K562 (cell line): ENCODE measurements around the gene CDKL4. TPM values are rescaled to one million over a fixed set of nuclear protein-coding genes. Genes with fewer than 3 reads are reported as not detected.

Experiments
- ATAC-seq: fragments of 200-7000 bp; cut with Tn5 transposase; 3 replicates; pipeline ENCODE4 v1.9.1; 2020; ENCODE audit warnings: moderate library complexity
- BruUV-seq: library from RNA; stranded (reverse); fragments of 400-500 nt; replicated peaks from 2 replicates; lab custom pipeline; 2021; lab: Mats Ljungman, UMichigan
- CTCF ChIA-PET: fragments of 300-600 bp; formaldehyde crosslinking; extraction: SDS; loops from one replicate; lab custom pipeline; 2021; ENCODE audit warnings: low intra/inter-chr PET ratio; lab: Yijun Ruan, JAX
- POLR2A ChIA-PET: fragments of 300-600, 350-650 bp; sonication (Branson Sonifier 250); formaldehyde crosslinking; extraction: SDS; loops from one replicate; lab custom pipeline; 2021; ENCODE audit warnings: antibody characterized with exemption, inconsistent platforms; lab: Yijun Ruan, JAX
- DNase-seq, 4 experiments: peaks; one replicate each; pipeline versions ENCODE4 v3.0.0 to v3.0.0-alpha.2; 2011 to 2018; ENCODE audit warnings: low spot score in 3 of 4, mixed read lengths in 3 of 4; ENCODE audit errors: extremely low read depth in 1 of 4
- FAIRE-seq: peaks from 2 replicates; lab custom pipeline; 2011; peaks lifted over from hg19 to GRCh38; lab: Jason Lieb, UNC
- H2AFZ ChIP-seq: 2 replicates; pipeline ENCODE4 v1.6.0; 2011; ENCODE audit warnings: low read depth, low read length, control low read depth, inconsistent platforms
- H3K27ac ChIP-seq: fragments of 200-600 bp; 3 replicates; pipeline ENCODE4 v1.8.0; 2011; ENCODE audit warnings: low read depth, mild to moderate bottlenecking, control low read depth, inconsistent platforms, low read length, moderate library complexity, mixed read lengths; ENCODE audit errors: extremely low read depth
- H3K27me3 ChIP-seq, 2 experiments: fragments of 300-600 bp in 1 of 2; 2 replicates in 1 of 2; 3 replicates in 1 of 2; pipeline versions ENCODE4 v1.6.0 to v1.8.0; 2011; ENCODE audit warnings: inconsistent platforms in 2 of 2, low read length in 2 of 2, mild to moderate bottlenecking in 1 of 2, mixed read lengths in 1 of 2, moderate library complexity in 1 of 2; ENCODE audit not compliant: control insufficient read depth in 2 of 2, insufficient read depth in 2 of 2
- H3K36me3 ChIP-seq: fragments of 300-600 bp; 3 replicates; pipeline ENCODE4 v1.8.0; 2011; ENCODE audit warnings: mild to moderate bottlenecking, low read length, inconsistent platforms; ENCODE audit not compliant: control insufficient read depth, insufficient read depth
- H3K4me1 ChIP-seq, 2 experiments: fragments of 200-600 bp in 1 of 2; replicated peaks in 1 of 2; 2 replicates in 1 of 2; 3 replicates in 1 of 2; pipeline versions ENCODE4 v1.5.1 to v1.8.0; 2011; ENCODE audit warnings: inconsistent platforms in 2 of 2, low read length in 2 of 2, mild to moderate bottlenecking in 1 of 2, mixed read lengths in 1 of 2, moderate library complexity in 1 of 2; ENCODE audit not compliant: control insufficient read depth in 2 of 2, insufficient read depth in 2 of 2
- H3K4me2 ChIP-seq: 2 replicates; pipeline ENCODE4 v1.6.1; 2011; ENCODE audit warnings: low read length, control low read depth, inconsistent platforms, mixed read lengths; ENCODE audit not compliant: insufficient read depth
- H3K4me3 ChIP-seq: fragments of 200-600 bp; sonication (generic), shearing (Covaris generic); 2 replicates; pipeline ENCODE4 v1.5.1; 2016; ENCODE audit warnings: control low read depth, inconsistent platforms
- H3K79me2 ChIP-seq: fragments of 200-600 bp; 3 replicates; pipeline ENCODE4 v1.8.0; 2011; ENCODE audit warnings: low read length, inconsistent platforms; ENCODE audit not compliant: control insufficient read depth, insufficient read depth
- H3K9ac ChIP-seq, 2 experiments: 2 replicates each; pipeline versions ENCODE4 v1.6.0 to v1.6.1; 2011; ENCODE audit warnings: low read depth in 2 of 2, low read length in 2 of 2, control low read depth in 1 of 2, inconsistent platforms in 1 of 2, mild to moderate bottlenecking in 1 of 2, mixed read lengths in 1 of 2; ENCODE audit not compliant: insufficient read depth in 1 of 2
- H3K9me1 ChIP-seq: one replicate; pipeline ENCODE4 v1.6.0; 2011; ENCODE audit warnings: inconsistent platforms, mild to moderate bottlenecking, low read length, moderate library complexity; ENCODE audit not compliant: control insufficient read depth, insufficient read depth
- H3K9me3 ChIP-seq: replicated peaks from 2 replicates; pipeline ENCODE4 v1.5.1; 2011; ENCODE audit warnings: low read depth, low read length, inconsistent platforms; ENCODE audit not compliant: control insufficient read depth, insufficient read depth
- H4K20me1 ChIP-seq: replicated peaks from 2 replicates; pipeline ENCODE4 v1.6.1; 2011; ENCODE audit warnings: low read length, inconsistent platforms, mixed read lengths; ENCODE audit not compliant: control insufficient read depth, insufficient read depth
- C11orf30 ChIP-seq: fragments of 450-650 bp; IDR thresholded peaks from 2 replicates; pipeline ENCODE4 v1.6.1; 2016; ENCODE audit warnings: low read depth, mild to moderate bottlenecking
- DEAF1 ChIP-seq: fragments of 450-650 bp; formaldehyde crosslinking; IDR thresholded peaks from 2 replicates; pipeline ENCODE4 v1.4.0; 2020; ENCODE audit warnings: mild to moderate bottlenecking, moderate library complexity
- ESRRA ChIP-seq: fragments of 450-650 bp; IDR thresholded peaks from 2 replicates; pipeline ENCODE4 v1.6.1; 2014; ENCODE audit warnings: low read depth, mild to moderate bottlenecking, moderate library complexity, borderline replicate concordance
- FOXP4 ChIP-seq: sonication (generic); formaldehyde crosslinking; IDR thresholded peaks from 2 replicates; pipeline ENCODE4 v1.8.0; 2022; ENCODE audit warnings: mild to moderate bottlenecking, missing genetic modification reagents, borderline replicate concordance
- IFI16 ChIP-seq: fragments of 250-450 bp; sonication (Bioruptor Pico); IDR thresholded peaks from 2 replicates; pipeline ENCODE4 v2.1.2; 2022; ENCODE audit warnings: mild to moderate bottlenecking, inconsistent platforms
- MCM5 ChIP-seq: fragments of 450-650 bp; IDR thresholded peaks from 2 replicates; pipeline ENCODE4 v1.6.1; 2016; ENCODE audit warnings: low read depth
- MIER1 ChIP-seq: fragments of 450-650 bp; IDR thresholded peaks from 2 replicates; pipeline ENCODE4 v1.6.1; 2016; ENCODE audit warnings: antibody characterized with exemption, mild to moderate bottlenecking, low read depth
- MITF ChIP-seq: IDR thresholded peaks from 2 replicates; pipeline ENCODE4 v1.6.1; 2014; ENCODE audit warnings: antibody characterized with exemption
- MLLT1 ChIP-seq, 2 experiments: fragments of 450-650 bp; IDR thresholded peaks; 2 replicates each; pipeline ENCODE4 v1.6.1; 2016
- NELFE ChIP-seq: IDR thresholded peaks from 2 replicates; pipeline ENCODE4 v1.6.1; 2011; ENCODE audit warnings: mild to moderate bottlenecking; ENCODE audit not compliant: insufficient read depth, insufficient read length
- PURB ChIP-seq: sonication (generic); formaldehyde crosslinking; IDR thresholded peaks from 2 replicates; pipeline ENCODE4 v1.9.0; 2021; ENCODE audit warnings: low read depth, mild to moderate bottlenecking, missing genetic modification reagents
- RAD21 ChIP-seq, 2 experiments: fragments of 250-450 bp in 1 of 2; fragments of 450-650 bp in 1 of 2; sonication (Bioruptor Pico) in 1 of 2; formaldehyde crosslinking in 1 of 2; IDR thresholded peaks in 1 of 2; conservative IDR thresholded peaks in 1 of 2; 2 replicates each; pipeline versions ENCODE4 v1.4.0 to v1.8.0; 2020 to 2022; ENCODE audit warnings: mild to moderate bottlenecking in 2 of 2, moderate library complexity in 1 of 2
- SRSF9 ChIP-seq: fragments of 200-400 bp; formaldehyde crosslinking; IDR thresholded peaks from 2 replicates; pipeline ENCODE4 v1.6.1; 2017; ENCODE audit warnings: low read depth, low read length, borderline replicate concordance
- TCF15 ChIP-seq: fragments of 250-450 bp; sonication (Bioruptor Pico); IDR thresholded peaks from 2 replicates; pipeline ENCODE4 v1.8.0; 2022; ENCODE audit warnings: moderate library complexity, mild to moderate bottlenecking, inconsistent platforms
- ZNF282 ChIP-seq: sonication (generic); formaldehyde crosslinking; IDR thresholded peaks from 2 replicates; pipeline ENCODE4 v1.8.1; 2023; ENCODE audit warnings: missing genetic modification reagents
- ZNF311 ChIP-seq: fragments of 250-450 bp; sonication (Bioruptor Pico); IDR thresholded peaks from 2 replicates; pipeline ENCODE4 v1.4.0; 2020; ENCODE audit warnings: mild to moderate bottlenecking, moderate library complexity
- WGBS: fragments of 100-300 bp; shearing (Covaris generic); methylation state at CpG from one replicate; pipeline ENCODE4 v1.1.6; 2016; ENCODE audit warnings: low coverage, mixed read lengths; ENCODE audit not compliant: insufficient coverage; ENCODE audit errors: missing lambda C conversion rate; 5-methylcytosine and 5-hydroxymethylcytosine counted together
- in situ Hi-C: fragments of 300-500 bp; cut with MboI; formaldehyde crosslinking; loops from 4 replicates; pipeline ENCODE4 v1.15.0; 2018; ENCODE audit warnings: inconsistent platforms, mixed read lengths
- intact Hi-C: fragments of 100-400 bp; cut with micrococcal nuclease; formaldehyde crosslinking; loops from 2 replicates; pipeline ENCODE4 v1.14.2; 2022
- polyA plus RNA-seq, 8 experiments: library from polyadenylated mRNA; depleted of rRNA in 4 of 8; stranded (reverse) in 5 of 8; unstranded in 3 of 8; fragments of >200 nt; fragmentation: Nextera tagmentation in 2 of 8; fragmentation: Illumina TruSeq in 1 of 8; extraction: Ambion mirVana in 2 of 8; extraction: Trizol in 1 of 8; gene quantifications; 2 replicates each; pipeline versions ENCODE4 v1.2.1 to v1.2.3, GENCODE V29; 2011 to 2014; ENCODE audit warnings: inconsistent platforms in 1 of 8, missing spikeins in 1 of 8
- total RNA-seq, 7 experiments: library from RNA; depleted of rRNA in 6 of 7; stranded (reverse); fragments of >200 nt in 6 of 7; fragmentation: Illumina TruSeq in 2 of 7; extraction: Trizol in 2 of 7; gene quantifications; 2 replicates each; pipeline versions ENCODE4 v1.2.1 to v1.2.3, GENCODE V29; 2011 to 2021; ENCODE audit warnings: low replicate concordance in 1 of 7

Gene CDKL4
- total and polyA plus RNA-seq, 9 of the 15 experiments (the other 6 are each of a cell fraction or from before 2014, with no cell fraction given): not detected

GRCh38 chr2:39181297-39181696, 62.5 kb downstream of the CDKL4 start:
- FAIRE-seq (no peak), DNase-seq (no peak), ATAC-seq (no peak)
- H3K79me2 ChIP-seq: no peaks in the 10 kb centered on the region
- no peak overlapping the region for H2AFZ ChIP-seq
- no peaks in the 10 kb centered on the region for H3K4me1 ChIP-seq
- H3K27ac ChIP-seq: no peak overlapping the region
- intact Hi-C loops (no loop called here), in situ Hi-C loops (no loop called here)
- BruUV-seq: no TSS peak
- H3K4me3 ChIP-seq: no peak overlapping the region
- H3K9ac ChIP-seq: no peak overlapping the region
- CTCF ChIA-PET: no interaction called here
- H3K4me2 ChIP-seq: no peak overlapping the region
- H3K9me1 ChIP-seq: no peaks in the 10 kb centered on the region
- H3K36me3 ChIP-seq: no peaks in the 10 kb centered on the region
- 89% methylated on average over 2 of the region's 2 CpGs for WGBS
- POLR2A ChIA-PET: no interaction called here
- no peaks in the 10 kb centered on the region for H4K20me1 ChIP-seq
- no peaks in the 10 kb centered on the region for H3K9me3 ChIP-seq
- H3K27me3 ChIP-seq: no peaks in the 10 kb centered on the region
- TF ChIP-seq PURB (CRISPR knock-in tag) (no peak), DEAF1 (CRISPR knock-in tag) (no peak), MLLT1 (IDR thresholded peaks at IDR 0.05) (no peak), FOXP4 (CRISPR knock-in tag) (no peak), RAD21 (CRISPR knock-in tag; conservative IDR thresholded peaks at IDR 0.05 in 1 of 2, IDR thresholded peaks at IDR 0.05 in 1 of 2) (no peak), MITF (no peak), IFI16 (CRISPR knock-in tag) (no peak), MIER1 (no peak), NELFE (no peak), ESRRA (no peak), SRSF9 (no peak), MCM5 (no peak), TCF15 (CRISPR knock-in tag) (no peak), C11orf30 (no peak), ZNF282 (CRISPR knock-in tag) (no peak), ZNF311 (CRISPR knock-in tag) (no peak)
